H9 (cell line): ENCODE measurements around the gene PDIA6. TPM values are rescaled to one million over a fixed set of nuclear protein-coding genes. Genes with fewer than 3 reads are reported as not detected.

Source experiments
- DNase-seq: peaks from one replicate; pipeline ENCODE4 v3.0.0-alpha.2; 2017
- H2AFZ ChIP-seq: one replicate; pipeline ENCODE4 v1.6.1; 2013; ENCODE audit warnings: mild to moderate bottlenecking, low read length, control low read depth, moderate library complexity
- H2AK5ac ChIP-seq: 2 replicates; pipeline ENCODE4 v1.6.1; 2013; ENCODE audit warnings: low read length, control low read depth, mixed read lengths; ENCODE audit not compliant: insufficient read length
- H2BK120ac ChIP-seq: one replicate; pipeline ENCODE4 v1.6.1; 2013; ENCODE audit warnings: low read depth, mild to moderate bottlenecking, low read length, control low read depth, inconsistent platforms; ENCODE audit not compliant: poor library complexity, severe bottlenecking
- H2BK12ac ChIP-seq: 2 replicates; pipeline ENCODE4 v1.6.1; 2013; ENCODE audit warnings: low read length, control low read depth, mixed read lengths, low read depth; ENCODE audit not compliant: insufficient read length
- H2BK15ac ChIP-seq: 2 replicates; pipeline ENCODE4 v1.6.1; 2013; ENCODE audit warnings: low read depth, low read length, control low read depth
- H2BK20ac ChIP-seq: one replicate; pipeline ENCODE4 v1.6.1; 2013; ENCODE audit warnings: low read depth, mild to moderate bottlenecking, low read length, control low read depth, inconsistent platforms; ENCODE audit not compliant: poor library complexity, severe bottlenecking
- H2BK5ac ChIP-seq: 2 replicates; pipeline ENCODE4 v1.6.1; 2013; ENCODE audit warnings: low read length, control low read depth, mixed read lengths; ENCODE audit not compliant: insufficient read length
- H3K14ac ChIP-seq: 2 replicates; pipeline ENCODE4 v1.6.1; 2013; ENCODE audit warnings: low read length, control low read depth; ENCODE audit not compliant: insufficient read depth
- H3K18ac ChIP-seq: 2 replicates; pipeline ENCODE4 v1.6.1; 2013; ENCODE audit warnings: low read depth, mild to moderate bottlenecking, mixed read lengths, low read length, control low read depth; ENCODE audit not compliant: insufficient read length
- H3K23ac ChIP-seq: 2 replicates; pipeline ENCODE4 v1.6.1; 2013; ENCODE audit warnings: low read length, control low read depth, mixed read lengths, low read depth; ENCODE audit not compliant: insufficient read length
- H3K23me2 ChIP-seq: 2 replicates; pipeline ENCODE4 v1.6.1; 2013; ENCODE audit warnings: low read depth, mild to moderate bottlenecking, mixed read lengths, low read length, control low read depth; ENCODE audit not compliant: insufficient read length, poor library complexity, severe bottlenecking
- H3K27ac ChIP-seq: 2 replicates; pipeline ENCODE4 v1.5.1; 2013; ENCODE audit warnings: low read length, control low read depth, mixed read lengths, low read depth; ENCODE audit not compliant: insufficient read length
- H3K27me3 ChIP-seq: 2 replicates; pipeline ENCODE4 v1.6.1; 2013; ENCODE audit warnings: low read length, control low read depth, inconsistent platforms; ENCODE audit not compliant: insufficient read depth
- H3K4ac ChIP-seq: 2 replicates; pipeline ENCODE4 v1.6.1; 2013; ENCODE audit warnings: low read depth, mild to moderate bottlenecking, control low read depth, inconsistent platforms, low read length, moderate library complexity
- H3K4me1 ChIP-seq: 2 replicates; pipeline ENCODE4 v1.6.1; 2013; ENCODE audit warnings: low read length, control low read depth, inconsistent platforms; ENCODE audit not compliant: insufficient read depth
- H3K4me2 ChIP-seq: 2 replicates; pipeline ENCODE4 v1.6.1; 2013; ENCODE audit warnings: low read length, control low read depth, mixed read lengths; ENCODE audit not compliant: insufficient read length, insufficient read depth
- H3K56ac ChIP-seq: 2 replicates; pipeline ENCODE4 v1.6.1; 2013; ENCODE audit warnings: low read depth, mild to moderate bottlenecking, mixed read lengths, low read length, control low read depth; ENCODE audit not compliant: insufficient read length
- H3K79me1 ChIP-seq: 2 replicates; pipeline ENCODE4 v1.6.1; 2013; ENCODE audit warnings: low read depth, mild to moderate bottlenecking, moderate library complexity, low read length, control low read depth, inconsistent platforms; ENCODE audit not compliant: insufficient read depth, poor library complexity, severe bottlenecking
- H3K79me2 ChIP-seq: 2 replicates; pipeline ENCODE4 v1.6.1; 2013; ENCODE audit warnings: low read length, control low read depth, inconsistent platforms; ENCODE audit not compliant: insufficient read depth
- H3K9ac ChIP-seq: 2 replicates; pipeline ENCODE4 v1.6.1; 2013; ENCODE audit warnings: low read length, control low read depth, mixed read lengths; ENCODE audit not compliant: insufficient read length; ENCODE audit errors: extremely low read depth
- H3K9me3 ChIP-seq: one replicate; pipeline ENCODE4 v1.6.1; 2013; ENCODE audit warnings: low read depth, low read length, inconsistent platforms; ENCODE audit not compliant: control insufficient read depth
- H3T11ph ChIP-seq: one replicate; pipeline ENCODE4 v1.6.1; 2013; ENCODE audit warnings: mild to moderate bottlenecking, low read length, control low read depth, inconsistent platforms
- H4K20me1 ChIP-seq: one replicate; pipeline ENCODE4 v1.6.1; 2013; ENCODE audit not compliant: control insufficient read depth, insufficient read length, insufficient read depth
- H4K5ac ChIP-seq: 2 replicates; pipeline ENCODE4 v1.6.1; 2013; ENCODE audit warnings: low read depth, mild to moderate bottlenecking, mixed read lengths, low read length, control low read depth; ENCODE audit not compliant: insufficient read length
- H4K8ac ChIP-seq: replicated peaks from 2 replicates; pipeline ENCODE4 v1.6.1; 2013; ENCODE audit warnings: low read length, control low read depth, mixed read lengths, low read depth; ENCODE audit not compliant: insufficient read length
- H4K91ac ChIP-seq: 2 replicates; pipeline ENCODE4 v1.6.1; 2013; ENCODE audit warnings: low read depth, mild to moderate bottlenecking, moderate library complexity, mixed read lengths, low read length, control low read depth; ENCODE audit not compliant: insufficient read length
- H3K27ac Mint-ChIP-seq, 3 experiments: 2 replicates in 2 of 3; 3 replicates in 1 of 3; pipeline ENCODE4 v1.8.0; 2020 to 2021; ENCODE audit warnings: mixed read lengths in 3 of 3, mild to moderate bottlenecking in 1 of 3, moderate library complexity in 1 of 3
- H3K27me3 Mint-ChIP-seq: 2 replicates; pipeline ENCODE4 v1.8.0; 2021; ENCODE audit warnings: low read depth, mild to moderate bottlenecking, moderate library complexity, mixed read lengths
- H3K36me3 Mint-ChIP-seq, 3 experiments: 2 replicates in 2 of 3; 3 replicates in 1 of 3; pipeline ENCODE4 v1.8.0; 2020 to 2021; ENCODE audit warnings: low read depth in 3 of 3, mixed read lengths in 3 of 3; ENCODE audit not compliant: insufficient read depth in 1 of 3
- H3K4me1 Mint-ChIP-seq, 2 experiments: 2 replicates each; pipeline ENCODE4 v1.8.0; 2020; ENCODE audit warnings: mixed read lengths in 2 of 2
- H3K4me3 Mint-ChIP-seq, 2 experiments: 2 replicates in 1 of 2; 3 replicates in 1 of 2; pipeline ENCODE4 v1.8.0; 2020 to 2021; ENCODE audit warnings: mild to moderate bottlenecking in 2 of 2, mixed read lengths in 2 of 2, moderate library complexity in 1 of 2
- H3K9me3 Mint-ChIP-seq, 2 experiments: 2 replicates in 1 of 2; 3 replicates in 1 of 2; pipeline ENCODE4 v1.8.0; 2020; ENCODE audit warnings: mild to moderate bottlenecking in 2 of 2, mixed read lengths in 2 of 2, moderate library complexity in 1 of 2
- WGBS: extraction: QIAGEN DNeasy Blood & Tissue Kit; methylation state at CpG from one replicate; pipeline ENCODE4 v1.1.7; 2013; ENCODE audit warnings: missing lambda C conversion rate, low lambda C conversion rate, mixed read lengths; ENCODE audit not compliant: insufficient read length; ENCODE audit errors: extremely low coverage; 5-methylcytosine and 5-hydroxymethylcytosine counted together
- total RNA-seq: library from RNA; stranded (reverse); gene quantifications from 2 replicates; pipeline ENCODE4 v1.2.1, GENCODE V29; 2021
- TF ChIP-seq, protein P1 (sequence below): fragments of 200-600 bp; sonication (generic); conservative IDR thresholded peaks from 3 replicates; pipeline ENCODE4 v1.8.0; 2021; ENCODE audit warnings: antibody characterized with exemption, mild to moderate bottlenecking

PDIA6 gene
- total RNA-seq, 1 experiment from 2014 or later: 301 TPM

- Histone ChIP-seq H3K14ac (no peak overlapping the region), H3K56ac (no peak overlapping the region), H3K23me2 (no peaks in the 10 kb centered on the region), H4K8ac (no peak overlapping the region), H2AK5ac (no peak overlapping the region), H3K79me1 (no peaks in the 10 kb centered on the region), H4K5ac (no peak overlapping the region), H2BK12ac (no peak overlapping the region), H3K4me1 (no peaks in the 10 kb centered on the region; the same call in 1 of the 2 replicates), H4K20me1 (no peaks in the 10 kb centered on the region), H2BK20ac (no peak overlapping the region), H3K79me2 (no peaks in the 10 kb centered on the region), H2BK5ac (no peak overlapping the region), H3K4me2 (no peak overlapping the region), H3K18ac (no peak overlapping the region), H2BK120ac (no peak overlapping the region), H3T11ph (no peak overlapping the region), H3K23ac (no peak overlapping the region), H2BK15ac (no peak overlapping the region), H3K4ac (no peak overlapping the region), H2AFZ (no peak overlapping the region), H3K27me3 (no peaks in the 10 kb centered on the region), H4K91ac (no peak overlapping the region), H3K9ac (no peak overlapping the region), H3K27ac (no peak overlapping the region), H3K9me3 (no peaks in the 10 kb centered on the region)
- no peak for DNase-seq
- peaks cover 43% of the 10 kb centered on the region for H3K27me3 Mint-ChIP-seq
- H3K4me3 Mint-ChIP-seq: no peak overlapping the region
- H3K27ac Mint-ChIP-seq: no peak overlapping the region
- TF ChIP-seq, protein P1, sequence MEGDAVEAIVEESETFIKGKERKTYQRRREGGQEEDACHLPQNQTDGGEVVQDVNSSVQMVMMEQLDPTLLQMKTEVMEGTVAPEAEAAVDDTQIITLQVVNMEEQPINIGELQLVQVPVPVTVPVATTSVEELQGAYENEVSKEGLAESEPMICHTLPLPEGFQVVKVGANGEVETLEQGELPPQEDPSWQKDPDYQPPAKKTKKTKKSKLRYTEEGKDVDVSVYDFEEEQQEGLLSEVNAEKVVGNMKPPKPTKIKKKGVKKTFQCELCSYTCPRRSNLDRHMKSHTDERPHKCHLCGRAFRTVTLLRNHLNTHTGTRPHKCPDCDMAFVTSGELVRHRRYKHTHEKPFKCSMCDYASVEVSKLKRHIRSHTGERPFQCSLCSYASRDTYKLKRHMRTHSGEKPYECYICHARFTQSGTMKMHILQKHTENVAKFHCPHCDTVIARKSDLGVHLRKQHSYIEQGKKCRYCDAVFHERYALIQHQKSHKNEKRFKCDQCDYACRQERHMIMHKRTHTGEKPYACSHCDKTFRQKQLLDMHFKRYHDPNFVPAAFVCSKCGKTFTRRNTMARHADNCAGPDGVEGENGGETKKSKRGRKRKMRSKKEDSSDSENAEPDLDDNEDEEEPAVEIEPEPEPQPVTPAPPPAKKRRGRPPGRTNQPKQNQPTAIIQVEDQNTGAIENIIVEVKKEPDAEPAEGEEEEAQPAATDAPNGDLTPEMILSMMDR: no peak
- WGBS: no CpG with 5 or more reads among the region's 30 CpGs
- no peaks in the 10 kb centered on the region for H3K36me3 Mint-ChIP-seq
- H3K4me1 Mint-ChIP-seq: peaks cover 14% of the 10 kb centered on the region in 2 experiments
- H3K9me3 Mint-ChIP-seq: no peaks in the 10 kb centered on the region
These were observed 18.2 kb upstream of the PDIA6 start for GRCh38 chr2:10830641-10831399.
